H9 (cell line): ENCODE results near the gene MGA. TPM values are rescaled to one million over a fixed set of nuclear protein-coding genes. Genes with fewer than 3 reads are reported as not detected.

Source experiments
- DNase-seq: peaks from one replicate; pipeline ENCODE4 v3.0.0-alpha.2; 2017
- H2AFZ ChIP-seq: one replicate; pipeline ENCODE4 v1.6.1; 2013; ENCODE audit warnings: mild to moderate bottlenecking, low read length, control low read depth, moderate library complexity
- H2AK5ac ChIP-seq: 2 replicates; pipeline ENCODE4 v1.6.1; 2013; ENCODE audit warnings: low read length, control low read depth, mixed read lengths; ENCODE audit not compliant: insufficient read length
- H2BK120ac ChIP-seq: one replicate; pipeline ENCODE4 v1.6.1; 2013; ENCODE audit warnings: low read depth, mild to moderate bottlenecking, low read length, control low read depth, inconsistent platforms; ENCODE audit not compliant: poor library complexity, severe bottlenecking
- H2BK12ac ChIP-seq: 2 replicates; pipeline ENCODE4 v1.6.1; 2013; ENCODE audit warnings: low read length, control low read depth, mixed read lengths, low read depth; ENCODE audit not compliant: insufficient read length
- H2BK15ac ChIP-seq: 2 replicates; pipeline ENCODE4 v1.6.1; 2013; ENCODE audit warnings: low read depth, low read length, control low read depth
- H2BK20ac ChIP-seq: one replicate; pipeline ENCODE4 v1.6.1; 2013; ENCODE audit warnings: low read depth, mild to moderate bottlenecking, low read length, control low read depth, inconsistent platforms; ENCODE audit not compliant: poor library complexity, severe bottlenecking
- H2BK5ac ChIP-seq: 2 replicates; pipeline ENCODE4 v1.6.1; 2013; ENCODE audit warnings: low read length, control low read depth, mixed read lengths; ENCODE audit not compliant: insufficient read length
- H3K14ac ChIP-seq: 2 replicates; pipeline ENCODE4 v1.6.1; 2013; ENCODE audit warnings: low read length, control low read depth; ENCODE audit not compliant: insufficient read depth
- H3K18ac ChIP-seq: 2 replicates; pipeline ENCODE4 v1.6.1; 2013; ENCODE audit warnings: low read depth, mild to moderate bottlenecking, mixed read lengths, low read length, control low read depth; ENCODE audit not compliant: insufficient read length
- H3K23ac ChIP-seq: 2 replicates; pipeline ENCODE4 v1.6.1; 2013; ENCODE audit warnings: low read length, control low read depth, mixed read lengths, low read depth; ENCODE audit not compliant: insufficient read length
- H3K23me2 ChIP-seq: 2 replicates; pipeline ENCODE4 v1.6.1; 2013; ENCODE audit warnings: low read depth, mild to moderate bottlenecking, mixed read lengths, low read length, control low read depth; ENCODE audit not compliant: insufficient read length, poor library complexity, severe bottlenecking
- H3K27ac ChIP-seq: 2 replicates; pipeline ENCODE4 v1.5.1; 2013; ENCODE audit warnings: low read length, control low read depth, mixed read lengths, low read depth; ENCODE audit not compliant: insufficient read length
- H3K27me3 ChIP-seq: 2 replicates; pipeline ENCODE4 v1.6.1; 2013; ENCODE audit warnings: low read length, control low read depth, inconsistent platforms; ENCODE audit not compliant: insufficient read depth
- H3K4ac ChIP-seq: 2 replicates; pipeline ENCODE4 v1.6.1; 2013; ENCODE audit warnings: low read depth, mild to moderate bottlenecking, control low read depth, inconsistent platforms, low read length, moderate library complexity
- H3K4me1 ChIP-seq: 2 replicates; pipeline ENCODE4 v1.6.1; 2013; ENCODE audit warnings: low read length, control low read depth, inconsistent platforms; ENCODE audit not compliant: insufficient read depth
- H3K4me2 ChIP-seq: 2 replicates; pipeline ENCODE4 v1.6.1; 2013; ENCODE audit warnings: low read length, control low read depth, mixed read lengths; ENCODE audit not compliant: insufficient read length, insufficient read depth
- H3K56ac ChIP-seq: 2 replicates; pipeline ENCODE4 v1.6.1; 2013; ENCODE audit warnings: low read depth, mild to moderate bottlenecking, mixed read lengths, low read length, control low read depth; ENCODE audit not compliant: insufficient read length
- H3K79me1 ChIP-seq: 2 replicates; pipeline ENCODE4 v1.6.1; 2013; ENCODE audit warnings: low read depth, mild to moderate bottlenecking, moderate library complexity, low read length, control low read depth, inconsistent platforms; ENCODE audit not compliant: insufficient read depth, poor library complexity, severe bottlenecking
- H3K79me2 ChIP-seq: 2 replicates; pipeline ENCODE4 v1.6.1; 2013; ENCODE audit warnings: low read length, control low read depth, inconsistent platforms; ENCODE audit not compliant: insufficient read depth
- H3K9ac ChIP-seq: 2 replicates; pipeline ENCODE4 v1.6.1; 2013; ENCODE audit warnings: low read length, control low read depth, mixed read lengths; ENCODE audit not compliant: insufficient read length; ENCODE audit errors: extremely low read depth
- H3K9me3 ChIP-seq: one replicate; pipeline ENCODE4 v1.6.1; 2013; ENCODE audit warnings: low read depth, low read length, inconsistent platforms; ENCODE audit not compliant: control insufficient read depth
- H3T11ph ChIP-seq: one replicate; pipeline ENCODE4 v1.6.1; 2013; ENCODE audit warnings: mild to moderate bottlenecking, low read length, control low read depth, inconsistent platforms
- H4K20me1 ChIP-seq: one replicate; pipeline ENCODE4 v1.6.1; 2013; ENCODE audit not compliant: control insufficient read depth, insufficient read length, insufficient read depth
- H4K5ac ChIP-seq: 2 replicates; pipeline ENCODE4 v1.6.1; 2013; ENCODE audit warnings: low read depth, mild to moderate bottlenecking, mixed read lengths, low read length, control low read depth; ENCODE audit not compliant: insufficient read length
- H4K8ac ChIP-seq: replicated peaks from 2 replicates; pipeline ENCODE4 v1.6.1; 2013; ENCODE audit warnings: low read length, control low read depth, mixed read lengths, low read depth; ENCODE audit not compliant: insufficient read length
- H4K91ac ChIP-seq: 2 replicates; pipeline ENCODE4 v1.6.1; 2013; ENCODE audit warnings: low read depth, mild to moderate bottlenecking, moderate library complexity, mixed read lengths, low read length, control low read depth; ENCODE audit not compliant: insufficient read length
- H3K27ac Mint-ChIP-seq, 3 experiments: 2 replicates in 2 of 3; 3 replicates in 1 of 3; pipeline ENCODE4 v1.8.0; 2020 to 2021; ENCODE audit warnings: mixed read lengths in 3 of 3, mild to moderate bottlenecking in 1 of 3, moderate library complexity in 1 of 3
- H3K27me3 Mint-ChIP-seq: 2 replicates; pipeline ENCODE4 v1.8.0; 2021; ENCODE audit warnings: low read depth, mild to moderate bottlenecking, moderate library complexity, mixed read lengths
- H3K36me3 Mint-ChIP-seq, 3 experiments: 2 replicates in 2 of 3; 3 replicates in 1 of 3; pipeline ENCODE4 v1.8.0; 2020 to 2021; ENCODE audit warnings: low read depth in 3 of 3, mixed read lengths in 3 of 3; ENCODE audit not compliant: insufficient read depth in 1 of 3
- H3K4me1 Mint-ChIP-seq, 2 experiments: 2 replicates each; pipeline ENCODE4 v1.8.0; 2020; ENCODE audit warnings: mixed read lengths in 2 of 2
- H3K4me3 Mint-ChIP-seq, 2 experiments: 2 replicates in 1 of 2; 3 replicates in 1 of 2; pipeline ENCODE4 v1.8.0; 2020 to 2021; ENCODE audit warnings: mild to moderate bottlenecking in 2 of 2, mixed read lengths in 2 of 2, moderate library complexity in 1 of 2
- H3K9me3 Mint-ChIP-seq, 2 experiments: 2 replicates in 1 of 2; 3 replicates in 1 of 2; pipeline ENCODE4 v1.8.0; 2020; ENCODE audit warnings: mild to moderate bottlenecking in 2 of 2, mixed read lengths in 2 of 2, moderate library complexity in 1 of 2
- CTCF ChIP-seq: fragments of 200-600 bp; sonication (generic); conservative IDR thresholded peaks from 3 replicates; pipeline ENCODE4 v1.8.0; 2021; ENCODE audit warnings: antibody characterized with exemption, mild to moderate bottlenecking
- WGBS: extraction: QIAGEN DNeasy Blood & Tissue Kit; methylation state at CpG from one replicate; pipeline ENCODE4 v1.1.7; 2013; ENCODE audit warnings: missing lambda C conversion rate, low lambda C conversion rate, mixed read lengths; ENCODE audit not compliant: insufficient read length; ENCODE audit errors: extremely low coverage; 5-methylcytosine and 5-hydroxymethylcytosine counted together
- total RNA-seq: library from RNA; stranded (reverse); gene quantifications from 2 replicates; pipeline ENCODE4 v1.2.1, GENCODE V29; 2021

Gene MGA
- total RNA-seq, 1 experiment from 2014 or later = 62.7 TPM

DNA sequence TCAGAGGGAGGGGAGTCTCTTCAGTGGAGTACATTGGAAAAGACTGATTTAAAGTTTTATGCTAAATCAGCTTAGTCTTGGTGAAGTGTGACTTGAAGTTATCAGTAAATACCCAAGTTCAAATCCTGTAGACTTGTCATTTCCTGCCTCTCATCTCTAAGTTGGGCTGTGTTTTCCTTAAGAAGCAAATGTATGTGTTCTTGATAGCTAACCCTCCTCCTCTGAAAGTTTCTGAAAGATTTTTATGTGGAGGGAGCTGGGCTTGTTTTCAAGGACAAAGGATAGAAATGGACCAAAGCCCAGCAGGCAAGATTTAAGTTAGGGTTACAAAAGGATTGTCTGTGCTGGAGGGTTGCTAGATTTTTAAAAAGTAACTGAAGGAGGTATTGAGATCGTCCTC is 118.3 kb downstream of the MGA start:
- no peak overlapping the region for H3K4ac ChIP-seq
- H3T11ph ChIP-seq = no peak overlapping the region
- no peak overlapping the region for H2BK120ac ChIP-seq
- Mint-ChIP-seq H3K4me3 (no peak overlapping the region), H3K27me3 (no peaks in the 10 kb centered on the region; the same call in none of the 2 replicates), H3K36me3 (no peaks in the 10 kb centered on the region), H3K27ac (peak overlapping the region in 1 of 3 experiments; percentile 60; a peak in 3 of 7 replicates), H3K9me3 (no peaks in the 10 kb centered on the region), H3K4me1 (peaks cover 64 to 70% of the 10 kb centered on the region in 2 experiments)
- H2BK12ac ChIP-seq = no peak overlapping the region
- H3K23me2 ChIP-seq = peaks cover 15% of the 10 kb centered on the region
- no peak for DNase-seq
- H3K9me3 ChIP-seq = no peaks in the 10 kb centered on the region
- TF ChIP-seq CTCF = no peak
- no peaks in the 10 kb centered on the region for H3K79me1 ChIP-seq
- no peaks in the 10 kb centered on the region for H4K20me1 ChIP-seq
- no peak overlapping the region for H4K91ac ChIP-seq
- H2AK5ac ChIP-seq = no peak overlapping the region
- H3K4me1 ChIP-seq = peaks cover 11% of the 10 kb centered on the region
- no CpG with 5 or more reads among the region's 1 CpG for WGBS
- no peak overlapping the region for H3K23ac ChIP-seq
- H4K5ac ChIP-seq = no peak overlapping the region
- H3K27me3 ChIP-seq = no peaks in the 10 kb centered on the region
- no peak overlapping the region for H2AFZ ChIP-seq
- no peak overlapping the region for H2BK15ac ChIP-seq
- H3K56ac ChIP-seq = no peak overlapping the region
- no peak overlapping the region for H3K14ac ChIP-seq
- no peak overlapping the region for H2BK20ac ChIP-seq
- H3K18ac ChIP-seq = no peak overlapping the region
- H3K9ac ChIP-seq = no peak overlapping the region
- H4K8ac ChIP-seq = no peak overlapping the region
- H3K79me2 ChIP-seq = no peaks in the 10 kb centered on the region
- no peak overlapping the region for H2BK5ac ChIP-seq
- no peak overlapping the region for H3K27ac ChIP-seq
- H3K4me2 ChIP-seq = no peak overlapping the region
